Measurements from ENCODE around the gene RBM4. TPM values are rescaled to one million over a fixed set of nuclear protein-coding genes. Genes with fewer than 3 reads are reported as not detected.

The RBM4 gene
- total RNA-seq, 1 experiment from 2014 or later = 272 TPM

GRCh38 chr11:66619080-66619554 is 19.4 kb upstream of the RBM4 start:
- H3K9me3 ChIP-seq (ENCODE audit: control insufficient read depth, low read depth, low read length) = no peaks in the 10 kb centered on the region
- no peak overlapping the region for H2AK5ac ChIP-seq (ENCODE audit: insufficient read length, low read length)
- no peak overlapping the region for H3K4ac ChIP-seq (ENCODE audit: low read depth, low read length)
- no peak overlapping the region for H4K8ac ChIP-seq (replicated peaks; ENCODE audit: insufficient read length, low read depth, low read length)
- WGBS (ENCODE audit: extremely low coverage, insufficient read length, low lambda C conversion rate) = no CpG with 5 or more reads among the region's 4 CpGs
- H3K56ac ChIP-seq (ENCODE audit: insufficient read length, low read depth, low read length) = no peak overlapping the region
- no peaks in the 10 kb centered on the region for H3K27me3 ChIP-seq (ENCODE audit: insufficient read depth, low read length)
- H3K4me3 Mint-ChIP-seq = peak overlapping the region; percentile 97 to 98
- H3K4me2 ChIP-seq (ENCODE audit: insufficient read depth, insufficient read length, low read length) = peak overlapping the region; percentile 86
- no peak overlapping the region for H2BK15ac ChIP-seq (ENCODE audit: low read depth, low read length)
- TF ChIP-seq, protein P1, sequence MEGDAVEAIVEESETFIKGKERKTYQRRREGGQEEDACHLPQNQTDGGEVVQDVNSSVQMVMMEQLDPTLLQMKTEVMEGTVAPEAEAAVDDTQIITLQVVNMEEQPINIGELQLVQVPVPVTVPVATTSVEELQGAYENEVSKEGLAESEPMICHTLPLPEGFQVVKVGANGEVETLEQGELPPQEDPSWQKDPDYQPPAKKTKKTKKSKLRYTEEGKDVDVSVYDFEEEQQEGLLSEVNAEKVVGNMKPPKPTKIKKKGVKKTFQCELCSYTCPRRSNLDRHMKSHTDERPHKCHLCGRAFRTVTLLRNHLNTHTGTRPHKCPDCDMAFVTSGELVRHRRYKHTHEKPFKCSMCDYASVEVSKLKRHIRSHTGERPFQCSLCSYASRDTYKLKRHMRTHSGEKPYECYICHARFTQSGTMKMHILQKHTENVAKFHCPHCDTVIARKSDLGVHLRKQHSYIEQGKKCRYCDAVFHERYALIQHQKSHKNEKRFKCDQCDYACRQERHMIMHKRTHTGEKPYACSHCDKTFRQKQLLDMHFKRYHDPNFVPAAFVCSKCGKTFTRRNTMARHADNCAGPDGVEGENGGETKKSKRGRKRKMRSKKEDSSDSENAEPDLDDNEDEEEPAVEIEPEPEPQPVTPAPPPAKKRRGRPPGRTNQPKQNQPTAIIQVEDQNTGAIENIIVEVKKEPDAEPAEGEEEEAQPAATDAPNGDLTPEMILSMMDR (conservative IDR thresholded peaks at IDR 0.05) = no peak
- H3K79me1 ChIP-seq (ENCODE audit: insufficient read depth, low read depth, low read length, poor library complexity, severe bottlenecking) = peaks cover 6% of the 10 kb centered on the region
- no peak for DNase-seq
- peak overlapping the region; percentile 91 for H3K9ac ChIP-seq (ENCODE audit: extremely low read depth, insufficient read length, low read length)
- H2AFZ ChIP-seq (ENCODE audit: low read length) = no peak overlapping the region
- no peak overlapping the region for H3K27ac ChIP-seq (ENCODE audit: insufficient read length, low read depth, low read length)
- H4K20me1 ChIP-seq (ENCODE audit: control insufficient read depth, insufficient read depth, insufficient read length) = peaks cover 3% of the 10 kb centered on the region
- no peaks in the 10 kb centered on the region for H3K27me3 Mint-ChIP-seq (ENCODE audit: low read depth)
- H3K14ac ChIP-seq (ENCODE audit: insufficient read depth, low read length) = no peak overlapping the region
- peak overlapping the region in 2 of 3 experiments; percentile 39 to 42; a peak in 2 of 7 replicates for H3K27ac Mint-ChIP-seq
- H3K79me2 ChIP-seq (ENCODE audit: insufficient read depth, low read length) = peaks cover 67% of the 10 kb centered on the region
- H3T11ph ChIP-seq (ENCODE audit: low read length) = no peak overlapping the region
- H3K36me3 Mint-ChIP-seq (ENCODE audit: insufficient read depth in 1 of 3, low read depth in 3 of 3) = peaks cover 38 to 70% (median 60%) of the 10 kb centered on the region in 3 experiments
- no peak overlapping the region for H3K23ac ChIP-seq (ENCODE audit: insufficient read length, low read depth, low read length)
- no peak overlapping the region for H2BK5ac ChIP-seq (ENCODE audit: insufficient read length, low read length)
- no peak overlapping the region for H2BK12ac ChIP-seq (ENCODE audit: insufficient read length, low read depth, low read length)
- no peak overlapping the region for H4K5ac ChIP-seq (ENCODE audit: insufficient read length, low read depth, low read length)
- no peak overlapping the region for H2BK120ac ChIP-seq (ENCODE audit: low read depth, low read length, poor library complexity, severe bottlenecking)
- no peaks in the 10 kb centered on the region; a peak in 2 of 5 replicates for H3K9me3 Mint-ChIP-seq
- no peaks in the 10 kb centered on the region; the same call in 1 of the 2 replicates for H3K4me1 ChIP-seq (ENCODE audit: insufficient read depth, low read length)
- H2BK20ac ChIP-seq (ENCODE audit: low read depth, low read length, poor library complexity, severe bottlenecking) = no peak overlapping the region
- H3K18ac ChIP-seq (ENCODE audit: insufficient read length, low read depth, low read length) = no peak overlapping the region
- H3K23me2 ChIP-seq (ENCODE audit: insufficient read length, low read depth, low read length, poor library complexity, severe bottlenecking) = peaks cover 14% of the 10 kb centered on the region
- peaks cover 30 to 45% of the 10 kb centered on the region in 2 experiments for H3K4me1 Mint-ChIP-seq
- no peak overlapping the region for H4K91ac ChIP-seq (ENCODE audit: insufficient read length, low read depth, low read length)
